K562 (cell line): ENCODE results near the gene SMIM10L2A. TPM values are rescaled to one million over a fixed set of nuclear protein-coding genes. Genes with fewer than 3 reads are reported as not detected.

Experiments used
- ATAC-seq: fragments of 200-7000 bp; cut with Tn5 transposase; 3 replicates; pipeline ENCODE4 v1.9.1; 2020; ENCODE audit warnings: moderate library complexity
- BruUV-seq: library from RNA; stranded (reverse); fragments of 400-500 nt; replicated peaks from 2 replicates; lab custom pipeline; 2021; lab: Mats Ljungman, UMichigan
- CTCF ChIA-PET: fragments of 300-600 bp; formaldehyde crosslinking; extraction: SDS; loops from one replicate; lab custom pipeline; 2021; ENCODE audit warnings: low intra/inter-chr PET ratio; lab: Yijun Ruan, JAX
- POLR2A ChIA-PET: fragments of 300-600, 350-650 bp; sonication (Branson Sonifier 250); formaldehyde crosslinking; extraction: SDS; loops from one replicate; lab custom pipeline; 2021; ENCODE audit warnings: antibody characterized with exemption, inconsistent platforms; lab: Yijun Ruan, JAX
- DNase-seq, 4 experiments: peaks; one replicate each; pipeline versions ENCODE4 v3.0.0 to v3.0.0-alpha.2; 2011 to 2018; ENCODE audit warnings: low spot score in 3 of 4, mixed read lengths in 3 of 4; ENCODE audit errors: extremely low read depth in 1 of 4
- FAIRE-seq: peaks from 2 replicates; lab custom pipeline; 2011; peaks lifted over from hg19 to GRCh38; lab: Jason Lieb, UNC
- H2AFZ ChIP-seq: 2 replicates; pipeline ENCODE4 v1.6.0; 2011; ENCODE audit warnings: low read depth, low read length, control low read depth, inconsistent platforms
- H3K27ac ChIP-seq: fragments of 200-600 bp; 3 replicates; pipeline ENCODE4 v1.8.0; 2011; ENCODE audit warnings: low read depth, mild to moderate bottlenecking, control low read depth, inconsistent platforms, low read length, moderate library complexity, mixed read lengths; ENCODE audit errors: extremely low read depth
- H3K27me3 ChIP-seq, 2 experiments: fragments of 300-600 bp in 1 of 2; 2 replicates in 1 of 2; 3 replicates in 1 of 2; pipeline versions ENCODE4 v1.6.0 to v1.8.0; 2011; ENCODE audit warnings: inconsistent platforms in 2 of 2, low read length in 2 of 2, mild to moderate bottlenecking in 1 of 2, mixed read lengths in 1 of 2, moderate library complexity in 1 of 2; ENCODE audit not compliant: control insufficient read depth in 2 of 2, insufficient read depth in 2 of 2
- H3K36me3 ChIP-seq: fragments of 300-600 bp; 3 replicates; pipeline ENCODE4 v1.8.0; 2011; ENCODE audit warnings: mild to moderate bottlenecking, low read length, inconsistent platforms; ENCODE audit not compliant: control insufficient read depth, insufficient read depth
- H3K4me1 ChIP-seq, 2 experiments: fragments of 200-600 bp in 1 of 2; replicated peaks in 1 of 2; 2 replicates in 1 of 2; 3 replicates in 1 of 2; pipeline versions ENCODE4 v1.5.1 to v1.8.0; 2011; ENCODE audit warnings: inconsistent platforms in 2 of 2, low read length in 2 of 2, mild to moderate bottlenecking in 1 of 2, mixed read lengths in 1 of 2, moderate library complexity in 1 of 2; ENCODE audit not compliant: control insufficient read depth in 2 of 2, insufficient read depth in 2 of 2
- H3K4me2 ChIP-seq: 2 replicates; pipeline ENCODE4 v1.6.1; 2011; ENCODE audit warnings: low read length, control low read depth, inconsistent platforms, mixed read lengths; ENCODE audit not compliant: insufficient read depth
- H3K4me3 ChIP-seq: fragments of 200-600 bp; sonication (generic), shearing (Covaris generic); 2 replicates; pipeline ENCODE4 v1.5.1; 2016; ENCODE audit warnings: control low read depth, inconsistent platforms
- H3K79me2 ChIP-seq: fragments of 200-600 bp; 3 replicates; pipeline ENCODE4 v1.8.0; 2011; ENCODE audit warnings: low read length, inconsistent platforms; ENCODE audit not compliant: control insufficient read depth, insufficient read depth
- H3K9ac ChIP-seq, 2 experiments: 2 replicates each; pipeline versions ENCODE4 v1.6.0 to v1.6.1; 2011; ENCODE audit warnings: low read depth in 2 of 2, low read length in 2 of 2, control low read depth in 1 of 2, inconsistent platforms in 1 of 2, mild to moderate bottlenecking in 1 of 2, mixed read lengths in 1 of 2; ENCODE audit not compliant: insufficient read depth in 1 of 2
- H3K9me1 ChIP-seq: one replicate; pipeline ENCODE4 v1.6.0; 2011; ENCODE audit warnings: inconsistent platforms, mild to moderate bottlenecking, low read length, moderate library complexity; ENCODE audit not compliant: control insufficient read depth, insufficient read depth
- H3K9me3 ChIP-seq: replicated peaks from 2 replicates; pipeline ENCODE4 v1.5.1; 2011; ENCODE audit warnings: low read depth, low read length, inconsistent platforms; ENCODE audit not compliant: control insufficient read depth, insufficient read depth
- H4K20me1 ChIP-seq: replicated peaks from 2 replicates; pipeline ENCODE4 v1.6.1; 2011; ENCODE audit warnings: low read length, inconsistent platforms, mixed read lengths; ENCODE audit not compliant: control insufficient read depth, insufficient read depth
- BCLAF1 ChIP-seq, 2 experiments: fragments of 450-650 bp in 1 of 2; IDR thresholded peaks; 2 replicates each; pipeline ENCODE4 v1.6.1; 2011 to 2017; ENCODE audit warnings: low read depth in 2 of 2, antibody characterized with exemption in 1 of 2, borderline replicate concordance in 1 of 2, low read length in 1 of 2, mild to moderate bottlenecking in 1 of 2, mixed read lengths in 1 of 2; ENCODE audit not compliant: control insufficient read depth in 1 of 2
- CBX2 ChIP-seq: fragments of 200-600 bp; sonication (generic); IDR thresholded peaks from one replicate; pipeline ENCODE4 v1.6.1; 2012; ENCODE audit warnings: mild to moderate bottlenecking, low read length, inconsistent platforms; ENCODE audit not compliant: insufficient read depth, poor library complexity, severe bottlenecking
- HCFC1 ChIP-seq: IDR thresholded peaks from 2 replicates; pipeline ENCODE4 v1.6.1; 2012; ENCODE audit warnings: low read depth, low read length, improper control_type of control experiment
- KLF16 ChIP-seq: IDR thresholded peaks from 2 replicates; pipeline ENCODE4 v1.6.1; 2016; ENCODE audit warnings: antibody characterized with exemption
- RBM15 ChIP-seq: fragments of 200-400 bp; formaldehyde crosslinking; IDR thresholded peaks from 2 replicates; pipeline ENCODE4 v1.6.1; 2018; ENCODE audit warnings: mild to moderate bottlenecking, low read length, moderate library complexity; ENCODE audit not compliant: insufficient read depth
- REST ChIP-seq, 2 experiments: fragments of 450-650 bp; formaldehyde crosslinking in 1 of 2; IDR thresholded peaks; 2 replicates each; pipeline versions ENCODE4 v1.4.0 to v1.6.1; 2014 to 2020; ENCODE audit warnings: mild to moderate bottlenecking in 2 of 2, borderline replicate concordance in 1 of 2, low read depth in 1 of 2
- TBP ChIP-seq: optimal IDR thresholded peaks from 2 replicates; pipeline ENCODE3; 2011; ENCODE audit warnings: low read depth, low read length, improper control_type of control experiment
- ZFPM2 ChIP-seq: fragments of 250-450 bp; sonication (Bioruptor Pico); IDR thresholded peaks from 2 replicates; pipeline ENCODE4 v1.5.1; 2022; ENCODE audit warnings: mild to moderate bottlenecking
- ZKSCAN3 ChIP-seq: fragments of 250-450 bp; sonication (Bioruptor Pico); IDR thresholded peaks from 2 replicates; pipeline ENCODE4 v1.4.0; 2020
- WGBS: fragments of 100-300 bp; shearing (Covaris generic); methylation state at CpG from one replicate; pipeline ENCODE4 v1.1.6; 2016; ENCODE audit warnings: low coverage, mixed read lengths; ENCODE audit not compliant: insufficient coverage; ENCODE audit errors: missing lambda C conversion rate; 5-methylcytosine and 5-hydroxymethylcytosine counted together
- in situ Hi-C: fragments of 300-500 bp; cut with MboI; formaldehyde crosslinking; loops from 4 replicates; pipeline ENCODE4 v1.15.0; 2018; ENCODE audit warnings: inconsistent platforms, mixed read lengths
- intact Hi-C: fragments of 100-400 bp; cut with micrococcal nuclease; formaldehyde crosslinking; loops from 2 replicates; pipeline ENCODE4 v1.14.2; 2022
- polyA plus RNA-seq, 8 experiments: library from polyadenylated mRNA; depleted of rRNA in 4 of 8; stranded (reverse) in 5 of 8; unstranded in 3 of 8; fragments of >200 nt; fragmentation: Nextera tagmentation in 2 of 8; fragmentation: Illumina TruSeq in 1 of 8; extraction: Ambion mirVana in 2 of 8; extraction: Trizol in 1 of 8; gene quantifications; 2 replicates each; pipeline versions ENCODE4 v1.2.1 to v1.2.3, GENCODE V29; 2011 to 2014; ENCODE audit warnings: inconsistent platforms in 1 of 8, missing spikeins in 1 of 8
- total RNA-seq, 7 experiments: library from RNA; depleted of rRNA in 6 of 7; stranded (reverse); fragments of >200 nt in 6 of 7; fragmentation: Illumina TruSeq in 2 of 7; extraction: Trizol in 2 of 7; gene quantifications; 2 replicates each; pipeline versions ENCODE4 v1.2.1 to v1.2.3, GENCODE V29; 2011 to 2021; ENCODE audit warnings: low replicate concordance in 1 of 7
- TF ChIP-seq, protein P1 (sequence below), 2 experiments: fragments of 250-450 bp in 1 of 2; fragments of 450-650 bp in 1 of 2; sonication (Bioruptor Pico) in 1 of 2; IDR thresholded peaks; 2 replicates each; pipeline versions ENCODE4 v1.6.1 to v1.8.0; 2016 to 2021; ENCODE audit warnings: mild to moderate bottlenecking in 2 of 2, moderate library complexity in 2 of 2, missing compliant biosample characterization in 1 of 2, missing genetic modification characterization in 1 of 2

SMIM10L2A gene
- total and polyA plus RNA-seq, 9 of the 15 experiments (the other 6 are each of a cell fraction or from before 2014, with no cell fraction given) = 0.03 to 0.14 (median 0.09) TPM; not detected in 2

DNA sequence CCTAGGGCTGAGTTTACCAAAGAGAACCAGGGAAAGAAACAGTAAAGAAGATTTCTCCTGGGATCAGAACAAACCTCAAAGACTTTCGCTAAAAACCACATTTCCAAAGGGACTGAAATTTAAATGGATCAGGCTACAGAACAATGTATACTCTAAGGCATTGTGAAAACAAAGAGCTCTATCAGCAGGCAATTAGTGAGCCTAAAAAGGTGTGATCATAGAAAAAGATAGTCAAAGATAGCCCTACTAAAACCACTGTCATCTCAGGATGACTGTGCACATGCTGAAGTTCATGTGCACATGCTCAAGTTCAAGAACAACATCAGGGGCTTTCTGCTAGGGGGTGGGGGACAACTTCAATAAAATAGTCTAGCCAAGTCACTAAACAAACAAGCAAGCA lies 12.9 kb upstream of the SMIM10L2A start:
- WGBS = 0% methylated on average over 1 of the region's 1 CpG
- Histone ChIP-seq H3K9me1 (no peaks in the 10 kb centered on the region), H3K27me3 (peaks cover 0 to 3% of the 10 kb centered on the region in 2 experiments; a peak in 2 of 5 replicates), H3K9ac (no peak overlapping the region), H3K36me3 (no peaks in the 10 kb centered on the region), H2AFZ (no peak overlapping the region), H3K9me3 (no peaks in the 10 kb centered on the region), H3K79me2 (no peaks in the 10 kb centered on the region), H3K4me2 (no peak overlapping the region), H3K27ac (no peak overlapping the region), H4K20me1 (no peaks in the 10 kb centered on the region), H3K4me3 (no peak overlapping the region), H3K4me1 (peaks cover 0 to 2% of the 10 kb centered on the region in 2 experiments; a peak in 1 of 5 replicates)
- intact Hi-C loops (no loop called here), in situ Hi-C loops (no loop called here)
- ATAC-seq (no peak), FAIRE-seq (no peak), DNase-seq (no peak)
- ChIA-PET CTCF (no interaction called here), POLR2A (interaction anchor here (0.8 kb wide), 1 partner anchor 28 kb away, joined by 4 read pairs; no protein-coding TSS in a partner anchor)
- BruUV-seq = no TSS peak
- TF ChIP-seq RBM15 = no peak
- TF ChIP-seq, protein P1, sequence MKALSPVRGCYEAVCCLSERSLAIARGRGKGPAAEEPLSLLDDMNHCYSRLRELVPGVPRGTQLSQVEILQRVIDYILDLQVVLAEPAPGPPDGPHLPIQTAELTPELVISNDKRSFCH (CRISPR knock-in tag; IDR thresholded peaks at IDR 0.05) = no peak
- TF ChIP-seq, protein P1 (tag; IDR thresholded peaks at IDR 0.05) = no peak
- no peak for TF ChIP-seq HCFC1
- no peak for TF ChIP-seq CBX2
- no peak for TF ChIP-seq REST (IDR thresholded peaks at IDR 0.05; ENCODE audit: borderline replicate concordance)
- no peak for TF ChIP-seq REST (CRISPR knock-in tag; IDR thresholded peaks at IDR 0.05; ENCODE audit: low read depth)
- TF ChIP-seq ZFPM2 (CRISPR knock-in tag) = no peak
- no peak for TF ChIP-seq TBP
- no peak for TF ChIP-seq KLF16
- TF ChIP-seq ZKSCAN3 (CRISPR knock-in tag) = no peak
- TF ChIP-seq BCLAF1 (IDR thresholded peaks at IDR 0.05; ENCODE audit: borderline replicate concordance in 1 of 2, control insufficient read depth in 1 of 2, low read depth in 2 of 2, low read length in 1 of 2) = no peak
